ENCODE results near the gene EPHA3. TPM values are rescaled to one million over a fixed set of nuclear protein-coding genes. Genes with fewer than 3 reads are reported as not detected.

Gene EPHA3
- total and polyA plus RNA-seq, 2 donors (not counting 1 experiment from before 2014, with no cell fraction given): 0.23 to 0.99 TPM

- no peak overlapping the region for H3K27ac ChIP-seq (ENCODE audit: insufficient read depth, low read length)
- no peak overlapping the region for H3K9ac ChIP-seq (ENCODE audit: insufficient read depth, low read length)
- no peaks in the 10 kb centered on the region for H3K79me2 ChIP-seq (ENCODE audit: control insufficient read depth, insufficient read depth, low read length)
- no peak overlapping the region for H2AFZ ChIP-seq (ENCODE audit: low read length)
- H3K27me3 ChIP-seq (ENCODE audit: control insufficient read depth, insufficient read depth, low read length): no peaks in the 10 kb centered on the region
- TF ChIP-seq CTCF (conservative IDR thresholded peaks at IDR 0.05 in 1 of 2, IDR thresholded peaks at IDR 0.05 in 1 of 2; ENCODE audit: low read depth in 1 of 2, low read length in 2 of 2): no peak
- TF ChIP-seq EZH2 (IDR thresholded peaks at IDR 0.05; ENCODE audit: low read length, missing control alignments): no peak
- no peaks in the 10 kb centered on the region for H3K4me1 ChIP-seq (ENCODE audit: control insufficient read depth, extremely low read depth, insufficient read depth, low read length)
- H3K36me3 ChIP-seq (ENCODE audit: control insufficient read depth, insufficient read depth, low read length): no peaks in the 10 kb centered on the region
- no peaks in the 10 kb centered on the region for H4K20me1 ChIP-seq (ENCODE audit: control insufficient read depth, extremely low read depth, insufficient read depth, low read length)
- DNase-seq (ENCODE audit: low read depth in 2 of 2): peak in 1 of 2 donors; percentile 7
- no peak overlapping the region for H3K4me3 ChIP-seq (replicated peaks in 1 of 4; ENCODE audit: control extremely low read depth in 1 of 4, insufficient read depth in 1 of 4, low read depth in 3 of 4, low read length in 4 of 4)
- H3K4me2 ChIP-seq (ENCODE audit: extremely low read depth, insufficient read depth, low read length): no peak overlapping the region
- no peaks in the 10 kb centered on the region for H3K9me3 ChIP-seq (ENCODE audit: control insufficient read depth, insufficient read depth, low read depth, low read length)
These were observed 297.8 kb downstream of the EPHA3 start for GRCh38 chr3:89405176-89405575.

- Histone ChIP-seq H4K20me1 (ENCODE audit: control insufficient read depth, extremely low read depth, insufficient read depth, low read length) (no peaks in the 10 kb centered on the region), H3K9me3 (ENCODE audit: control insufficient read depth, insufficient read depth, low read depth, low read length) (no peaks in the 10 kb centered on the region), H2AFZ (ENCODE audit: low read length) (no peak overlapping the region), H3K36me3 (ENCODE audit: control insufficient read depth, insufficient read depth, low read length) (no peaks in the 10 kb centered on the region), H3K4me2 (ENCODE audit: extremely low read depth, insufficient read depth, low read length) (no peak overlapping the region), H3K27ac (ENCODE audit: insufficient read depth, low read length) (no peak overlapping the region), H3K4me1 (ENCODE audit: control insufficient read depth, extremely low read depth, insufficient read depth, low read length) (no peaks in the 10 kb centered on the region), H3K9ac (ENCODE audit: insufficient read depth, low read length) (no peak overlapping the region), H3K79me2 (ENCODE audit: control insufficient read depth, insufficient read depth, low read length) (no peaks in the 10 kb centered on the region), H3K27me3 (ENCODE audit: control insufficient read depth, insufficient read depth, low read length) (no peaks in the 10 kb centered on the region), H3K4me3 (replicated peaks in 1 of 4; ENCODE audit: control extremely low read depth in 1 of 4, insufficient read depth in 1 of 4, low read depth in 3 of 4, low read length in 4 of 4) (no peak overlapping the region)
- no peak for DNase-seq (ENCODE audit: low read depth in 2 of 2)
- TF ChIP-seq CTCF (conservative IDR thresholded peaks at IDR 0.05 in 1 of 2, IDR thresholded peaks at IDR 0.05 in 1 of 2; ENCODE audit: low read depth in 1 of 2, low read length in 2 of 2) (no peak), EZH2 (IDR thresholded peaks at IDR 0.05; ENCODE audit: low read length, missing control alignments) (no peak)
These were observed 298.2 kb downstream of the EPHA3 start for GRCh38 chr3:89405593-89405992.

- TF ChIP-seq CTCF (conservative IDR thresholded peaks at IDR 0.05 in 1 of 2, IDR thresholded peaks at IDR 0.05 in 1 of 2; ENCODE audit: low read depth in 1 of 2, low read length in 2 of 2) (no peak), EZH2 (IDR thresholded peaks at IDR 0.05; ENCODE audit: low read length, missing control alignments) (no peak)
- Histone ChIP-seq H2AFZ (ENCODE audit: low read length) (no peak overlapping the region), H3K79me2 (ENCODE audit: control insufficient read depth, insufficient read depth, low read length) (no peaks in the 10 kb centered on the region), H3K27ac (ENCODE audit: insufficient read depth, low read length) (no peak overlapping the region), H3K4me1 (ENCODE audit: control insufficient read depth, extremely low read depth, insufficient read depth, low read length) (no peaks in the 10 kb centered on the region), H4K20me1 (ENCODE audit: control insufficient read depth, extremely low read depth, insufficient read depth, low read length) (no peaks in the 10 kb centered on the region), H3K4me3 (replicated peaks in 1 of 4; ENCODE audit: control extremely low read depth in 1 of 4, insufficient read depth in 1 of 4, low read depth in 3 of 4, low read length in 4 of 4) (no peak overlapping the region), H3K4me2 (ENCODE audit: extremely low read depth, insufficient read depth, low read length) (no peak overlapping the region), H3K36me3 (ENCODE audit: control insufficient read depth, insufficient read depth, low read length) (no peaks in the 10 kb centered on the region), H3K27me3 (ENCODE audit: control insufficient read depth, insufficient read depth, low read length) (no peaks in the 10 kb centered on the region), H3K9me3 (ENCODE audit: control insufficient read depth, insufficient read depth, low read depth, low read length) (no peaks in the 10 kb centered on the region), H3K9ac (ENCODE audit: insufficient read depth, low read length) (no peak overlapping the region)
- no peak for DNase-seq (ENCODE audit: low read depth in 2 of 2)
These were observed 303.8 kb downstream of the EPHA3 start for GRCh38 chr3:89411201-89411600.

Measured in fibroblast of lung (primary cell).